B cell (primary cell): ENCODE measurements around the gene ALKBH3. TPM values are rescaled to one million over a fixed set of nuclear protein-coding genes. Genes with fewer than 3 reads are reported as not detected.

ENCODE experiments used
- ATAC-seq: fragments of 200-7000 bp; cut with Tn5 transposase; one replicate; pipeline ENCODE4 v1.10.0; 2021; ENCODE audit warnings: low read depth, mild to moderate bottlenecking, moderate number of reproducible peaks, moderate library complexity
- CTCF ChIA-PET: fragments of 350-600 bp; sonication (Branson Sonifier 250); formaldehyde crosslinking; loops from one replicate; lab custom pipeline; 2021; ENCODE audit warnings: antibody characterized with exemption, inconsistent platforms; lab: Charles Lee
- POLR2A ChIA-PET: fragments of 350-600 bp; sonication (Branson Sonifier 250); formaldehyde crosslinking; loops from one replicate; lab custom pipeline; 2021; ENCODE audit warnings: antibody characterized with exemption; lab: Charles Lee
- DNase-seq: peaks from one replicate; pipeline ENCODE4 v3.0.0; 2013
- H2AFZ ChIP-seq: 2 replicates; pipeline ENCODE4 v1.6.1; 2012; ENCODE audit warnings: mild to moderate bottlenecking, low read depth, low read length; ENCODE audit not compliant: insufficient read depth, poor library complexity, severe bottlenecking
- H3K27ac ChIP-seq, 2 donors: 1 replicate in 1 of 2; 2 replicates in 1 of 2; pipeline ENCODE4 v1.5.1; 2012 to 2013; ENCODE audit warnings: low read length in 2 of 2, mild to moderate bottlenecking in 2 of 2, moderate library complexity in 1 of 2
- H3K27me3 ChIP-seq, 4 experiments: fragments of 200-600 bp in 1 of 4; sonication (generic) in 1 of 4; replicated peaks in 1 of 4; 1 replicate in 2 of 4; 2 replicates in 2 of 4; pipeline versions ENCODE4 v1.6.1 to v1.7.0; 2013 to 2016; ENCODE audit warnings: low read length in 3 of 4, mild to moderate bottlenecking in 2 of 4, mixed read lengths in 1 of 4, moderate library complexity in 1 of 4; ENCODE audit not compliant: insufficient read depth in 4 of 4, control insufficient read depth in 3 of 4; ENCODE audit errors: control extremely low read depth in 1 of 4
- H3K36me3 ChIP-seq, 2 experiments: replicated peaks in 1 of 2; 1 replicate in 1 of 2; 2 replicates in 1 of 2; pipeline versions ENCODE4 v1.6.1 to v1.7.1; 2013; ENCODE audit warnings: low read length in 1 of 2; ENCODE audit not compliant: insufficient read depth in 2 of 2, control insufficient read depth in 1 of 2; ENCODE audit errors: control extremely low read depth in 1 of 2, extremely low read depth in 1 of 2
- H3K4me1 ChIP-seq, 2 donors: fragments of 200-600 bp in 1 of 2; sonication (generic) in 1 of 2; 1 replicate in 1 of 2; 2 replicates in 1 of 2; pipeline versions ENCODE4 v1.5.1 to v1.6.1; 2013 to 2017; ENCODE audit warnings: low read length in 2 of 2; ENCODE audit not compliant: control insufficient read depth in 2 of 2, insufficient read depth in 2 of 2
- H3K4me2 ChIP-seq: replicated peaks from 2 replicates; pipeline ENCODE3; 2012; ENCODE audit warnings: mild to moderate bottlenecking, low read depth, low read length; ENCODE audit not compliant: poor library complexity, severe bottlenecking
- H3K4me3 ChIP-seq, 5 experiments: fragments of 200-600 bp in 1 of 5; sonication (generic) in 1 of 5; 1 replicate in 3 of 5; 2 replicates in 2 of 5; pipeline versions ENCODE4 v1.5.1 to v1.7.0; 2011 to 2016; ENCODE audit warnings: low read length in 4 of 5, mild to moderate bottlenecking in 4 of 5, low read depth in 2 of 5, control low read depth in 1 of 5, moderate library complexity in 1 of 5; ENCODE audit not compliant: insufficient read depth in 1 of 5; ENCODE audit errors: control extremely low read depth in 1 of 5, extremely low read depth in 1 of 5
- H3K79me2 ChIP-seq: fragments of 200-600 bp; sonication (generic); one replicate; pipeline ENCODE4 v1.6.0; 2016; ENCODE audit warnings: low read length; ENCODE audit not compliant: control insufficient read depth, insufficient read depth
- H3K9ac ChIP-seq: fragments of 200-600 bp; sonication (generic); 2 replicates; pipeline ENCODE4 v1.6.1; 2017; ENCODE audit warnings: mild to moderate bottlenecking, low read length, moderate library complexity
- H3K9me3 ChIP-seq, 3 donors: one replicate each; pipeline versions ENCODE4 v1.6.1 to v1.7.1; 2013; ENCODE audit warnings: low read length in 2 of 3; ENCODE audit not compliant: control insufficient read depth in 2 of 3, insufficient read depth in 1 of 3; ENCODE audit errors: control extremely low read depth in 1 of 3
- H4K20me1 ChIP-seq: 2 replicates; pipeline ENCODE4 v1.6.0; 2012; ENCODE audit warnings: mild to moderate bottlenecking, low read length; ENCODE audit not compliant: insufficient read depth, control insufficient read depth, poor library complexity, severe bottlenecking
- H3K27ac Mint-ChIP-seq: one replicate; pipeline ENCODE4 v1.8.0; 2021; ENCODE audit warnings: mixed read lengths
- H3K27me3 Mint-ChIP-seq: one replicate; pipeline ENCODE4 v1.8.0; 2021; ENCODE audit warnings: mixed read lengths
- H3K4me1 Mint-ChIP-seq: one replicate; pipeline ENCODE4 v1.8.0; 2021; ENCODE audit warnings: mixed read lengths
- H3K4me3 Mint-ChIP-seq: one replicate; pipeline ENCODE4 v1.8.0; 2021; ENCODE audit warnings: mixed read lengths
- H3K9me3 Mint-ChIP-seq: one replicate; pipeline ENCODE4 v1.8.0; 2022; ENCODE audit warnings: mixed read lengths; ENCODE audit not compliant: insufficient read depth
- CTCF ChIP-seq: fragments of 200-600 bp; IDR thresholded peaks from one replicate; pipeline ENCODE4 v1.8.0; 2022; ENCODE audit warnings: antibody characterized with exemption, mild to moderate bottlenecking
- EZH2 ChIP-seq: IDR thresholded peaks from 2 replicates; pipeline ENCODE4 v1.6.1; 2012; ENCODE audit warnings: borderline replicate concordance, low read depth, mild to moderate bottlenecking, moderate library complexity, low read length; ENCODE audit not compliant: insufficient read depth, poor library complexity, severe bottlenecking
- WGBS: methylation state at CpG from one replicate; pipeline ENCODE4 v1.1.5; 2013; ENCODE audit warnings: missing lambda C conversion rate; ENCODE audit not compliant: insufficient coverage; 5-methylcytosine and 5-hydroxymethylcytosine counted together
- intact Hi-C: fragments of 100-400 bp; cut with micrococcal nuclease; formaldehyde crosslinking; loops from one replicate; pipeline ENCODE4 v1.10.0; 2022
- polyA plus RNA-seq: library from polyadenylated mRNA; depleted of rRNA; stranded (reverse); fragments of >200 nt; gene quantifications from 2 replicates; pipeline ENCODE4 v1.2.3, GENCODE V29; 2012
- total RNA-seq, 2 donors: library from RNA; stranded (reverse); fragments of 120-200 nt in 1 of 2; gene quantifications; 1 replicate in 1 of 2; 2 replicates in 1 of 2; pipeline versions ENCODE4 v1.2.3 to v1.2.4, GENCODE V29; 2013 to 2022

ALKBH3 gene
- total and polyA plus RNA-seq, 2 donors (not counting 1 experiment from before 2014, with no cell fraction given): 22.3 to 26.7 TPM

- Mint-ChIP-seq H3K27me3 (peaks cover 51% of the 10 kb centered on the region), H3K27ac (no peak overlapping the region), H3K4me1 (no peaks in the 10 kb centered on the region), H3K9me3 (no peaks in the 10 kb centered on the region), H3K4me3 (no peak overlapping the region)
- ATAC-seq (no peak), DNase-seq (no peak)
- Histone ChIP-seq H3K9me3 (no peaks in the 10 kb centered on the region), H3K9ac (no peak overlapping the region), H3K4me3 (no peak overlapping the region), H3K4me2 (no peak overlapping the region), H3K4me1 (no peaks in the 10 kb centered on the region), H3K27me3 (peaks cover 0 to 11% (median 4%) of the 10 kb centered on the region in 4 experiments), H3K79me2 (no peaks in the 10 kb centered on the region), H4K20me1 (no peaks in the 10 kb centered on the region), H3K27ac (no peak overlapping the region), H2AFZ (no peak overlapping the region), H3K36me3 (no peaks in the 10 kb centered on the region)
- 80% methylated on average over 1 of the region's 1 CpG for WGBS
- POLR2A ChIA-PET: no interaction called here
- intact Hi-C loops: no loop called here
- CTCF ChIA-PET: no interaction called here
- no peak for TF ChIP-seq CTCF
- TF ChIP-seq EZH2: no peak
These were observed 70.6 kb downstream of the ALKBH3 start for GRCh38 chr11:43951231-43951630.

- CTCF ChIA-PET: no interaction called here
- Mint-ChIP-seq H3K27ac (no peak overlapping the region), H3K27me3 (peaks cover 49% of the 10 kb centered on the region), H3K9me3 (no peaks in the 10 kb centered on the region), H3K4me3 (no peak overlapping the region), H3K4me1 (no peaks in the 10 kb centered on the region)
- ATAC-seq: no peak
- no peaks in the 10 kb centered on the region for H4K20me1 ChIP-seq
- H3K79me2 ChIP-seq: no peaks in the 10 kb centered on the region
- TF ChIP-seq CTCF (no peak), EZH2 (no peak)
- H3K4me2 ChIP-seq: no peak overlapping the region
- no peak overlapping the region for H3K4me3 ChIP-seq
- DNase-seq: no peak
- POLR2A ChIA-PET: no interaction called here
- intact Hi-C loops: no loop called here
- H3K27ac ChIP-seq: no peak overlapping the region
- no peak overlapping the region for H3K9ac ChIP-seq
- no peaks in the 10 kb centered on the region for H3K9me3 ChIP-seq
- no peaks in the 10 kb centered on the region for H3K4me1 ChIP-seq
- H2AFZ ChIP-seq: no peak overlapping the region
- H3K27me3 ChIP-seq: peaks cover 0 to 11% (median 4%) of the 10 kb centered on the region in 4 experiments
- WGBS: no CpG with 5 or more reads among the region's 6 CpGs
- H3K36me3 ChIP-seq: no peaks in the 10 kb centered on the region
These were observed 71.4 kb downstream of the ALKBH3 start for GRCh38 chr11:43952020-43952400.
